IMR-90 (cell line): ENCODE measurements around the gene NGEF. TPM values are rescaled to one million over a fixed set of nuclear protein-coding genes. Genes with fewer than 3 reads are reported as not detected.
A peak's percentile ranks its signal among the peaks of the same experiment; 100 is the strongest.
"Not testable (repeated sequence)": the region's sequence is repeated elsewhere in the genome, so short reads cannot be mapped to it uniquely, and the experiment has no call there.

Experiments
- ATAC-seq: fragments of 200-7000 bp; cut with Tn5 transposase; 2 replicates; pipeline ENCODE4 v1.9.1; 2020; ENCODE audit warnings: low read depth, mild to moderate bottlenecking, moderate library complexity
- BruUV-seq: library from RNA; stranded (reverse); fragments of 400-500 nt; replicated peaks from 2 replicates; lab custom pipeline; 2021; lab: Mats Ljungman, UMichigan
- CTCF ChIA-PET: fragments of 300-600 bp; formaldehyde crosslinking; extraction: SDS; loops from one replicate; lab custom pipeline; 2021; ENCODE audit warnings: antibody characterized with exemption; lab: Yijun Ruan, JAX
- POLR2A ChIA-PET: fragments of 300-600 bp; sonication (Branson Sonifier 250); formaldehyde crosslinking; loops from one replicate; lab custom pipeline; 2022; ENCODE audit warnings: antibody characterized with exemption; ENCODE audit not compliant: unreplicated experiment; lab: Charles Lee
- DNase-seq: peaks from one replicate; pipeline ENCODE4 v3.0.0; 2013
- H2AFZ ChIP-seq: replicated peaks from 2 replicates; pipeline ENCODE3; 2013; ENCODE audit warnings: low read length, mild to moderate bottlenecking; ENCODE audit not compliant: poor library complexity
- H2AK5ac ChIP-seq: 2 replicates; pipeline ENCODE4 v1.6.1; 2013; ENCODE audit warnings: low read depth, low read length, inconsistent platforms
- H2AK9ac ChIP-seq: replicated peaks from 2 replicates; pipeline ENCODE3; 2013; ENCODE audit warnings: mild to moderate bottlenecking, low read depth, low read length, moderate library complexity; ENCODE audit not compliant: poor library complexity
- H2BK120ac ChIP-seq: 2 replicates; pipeline ENCODE4 v1.6.1; 2013; ENCODE audit warnings: low read depth, low read length, inconsistent platforms
- H2BK15ac ChIP-seq: 3 replicates; pipeline ENCODE4 v1.6.1; 2013; ENCODE audit warnings: low read depth, low read length, inconsistent platforms
- H2BK20ac ChIP-seq: 2 replicates; pipeline ENCODE4 v1.6.1; 2013; ENCODE audit warnings: low read depth, mild to moderate bottlenecking, inconsistent platforms, low read length, moderate library complexity
- H2BK5ac ChIP-seq: 2 replicates; pipeline ENCODE4 v1.6.1; 2013; ENCODE audit warnings: mild to moderate bottlenecking, low read depth, low read length, inconsistent platforms; ENCODE audit not compliant: poor library complexity, severe bottlenecking
- H3K14ac ChIP-seq: replicated peaks from 2 replicates; pipeline ENCODE4 v1.6.1; 2013; ENCODE audit warnings: low read depth, low read length, inconsistent platforms
- H3K18ac ChIP-seq: 2 replicates; pipeline ENCODE4 v1.6.1; 2013; ENCODE audit warnings: low read depth, low read length, control low read depth
- H3K23ac ChIP-seq: 2 replicates; pipeline ENCODE4 v1.6.1; 2013; ENCODE audit warnings: low read depth, low read length, inconsistent platforms
- H3K27ac ChIP-seq: 2 replicates; pipeline ENCODE4 v1.5.1; 2013; ENCODE audit warnings: mild to moderate bottlenecking, control low read depth, low read length; ENCODE audit not compliant: insufficient read depth
- H3K27me3 ChIP-seq: 2 replicates; pipeline ENCODE4 v1.6.1; 2013; ENCODE audit warnings: low read length; ENCODE audit not compliant: control insufficient read depth, insufficient read depth
- H3K36me3 ChIP-seq: 2 replicates; pipeline ENCODE4 v1.6.1; 2013; ENCODE audit warnings: low read length, mixed read lengths; ENCODE audit not compliant: control insufficient read depth, insufficient read depth
- H3K4ac ChIP-seq: 2 replicates; pipeline ENCODE4 v1.6.1; 2013; ENCODE audit warnings: low read depth, low read length, inconsistent platforms
- H3K4me1 ChIP-seq: 2 replicates; pipeline ENCODE4 v1.6.1; 2013; ENCODE audit warnings: low read length, mixed read lengths; ENCODE audit not compliant: control insufficient read depth, insufficient read depth
- H3K4me2 ChIP-seq: 2 replicates; pipeline ENCODE4 v1.6.1; 2013; ENCODE audit warnings: low read depth, mild to moderate bottlenecking, control low read depth, low read length, moderate library complexity
- H3K4me3 ChIP-seq: 2 replicates; pipeline ENCODE4 v1.5.1; 2013; ENCODE audit warnings: low read depth, mild to moderate bottlenecking, control low read depth, low read length, moderate library complexity; ENCODE audit not compliant: insufficient read depth
- H3K56ac ChIP-seq: 2 replicates; pipeline ENCODE4 v1.6.1; 2013; ENCODE audit warnings: low read length, inconsistent platforms; ENCODE audit not compliant: insufficient read depth; ENCODE audit errors: extremely low read depth
- H3K79me1 ChIP-seq, 2 experiments: 2 replicates each; pipeline ENCODE4 v1.6.1; 2013; ENCODE audit warnings: low read length in 2 of 2, inconsistent platforms in 1 of 2, low read depth in 1 of 2
- H3K9ac ChIP-seq: 2 replicates; pipeline ENCODE4 v1.6.1; 2013; ENCODE audit warnings: low read depth, low read length, control low read depth
- H3K9me1 ChIP-seq: 2 replicates; pipeline ENCODE4 v1.6.1; 2013; ENCODE audit warnings: low read length, inconsistent platforms; ENCODE audit not compliant: insufficient read depth
- H3K9me3 ChIP-seq: 2 replicates; pipeline ENCODE4 v1.6.1; 2013; ENCODE audit warnings: low read length; ENCODE audit not compliant: control insufficient read depth, insufficient read depth
- H4K20me1 ChIP-seq: 2 replicates; pipeline ENCODE4 v1.6.1; 2013; ENCODE audit warnings: low read length, inconsistent platforms; ENCODE audit not compliant: insufficient read depth
- H4K5ac ChIP-seq: 2 replicates; pipeline ENCODE4 v1.6.1; 2013; ENCODE audit warnings: mild to moderate bottlenecking, low read depth, low read length, control low read depth
- H4K8ac ChIP-seq, 2 experiments: 2 replicates each; pipeline ENCODE4 v1.6.1; 2013; ENCODE audit warnings: low read depth in 2 of 2, low read length in 2 of 2, control low read depth in 1 of 2, inconsistent platforms in 1 of 2
- H4K91ac ChIP-seq: 2 replicates; pipeline ENCODE4 v1.6.1; 2013; ENCODE audit warnings: low read depth, low read length, inconsistent platforms; ENCODE audit not compliant: insufficient read depth
- MAFK ChIP-seq: IDR thresholded peaks from 2 replicates; pipeline ENCODE4 v1.6.1; 2012; ENCODE audit warnings: low read depth, low read length, improper control_type of control experiment
- RCOR1 ChIP-seq: IDR thresholded peaks from 2 replicates; pipeline ENCODE4 v1.6.1; 2012; ENCODE audit warnings: mild to moderate bottlenecking, low read length, improper control_type of control experiment; ENCODE audit not compliant: insufficient replicate concordance
- WGBS, 2 experiments: methylation state at CpG; one replicate each; pipeline versions ENCODE4 v1.1.5 to v1.1.7; 2013; ENCODE audit warnings: missing lambda C conversion rate in 2 of 2; ENCODE audit not compliant: insufficient read length in 1 of 2; ENCODE audit errors: extremely low coverage in 2 of 2; 5-methylcytosine and 5-hydroxymethylcytosine counted together
- dilution Hi-C: fragments of 300-500 bp; cut with HindIII; formaldehyde crosslinking; loops from one replicate; pipeline ENCODE4 v1.14.3; 2018; ENCODE audit warnings: low sequenced_read_pairs; ENCODE audit not compliant: unreplicated experiment
- in situ Hi-C: fragments of 300-500 bp; cut with MboI; formaldehyde crosslinking; loops from 3 replicates; pipeline ENCODE4 v1.14.3; 2019; ENCODE audit warnings: low sequenced_read_pairs, inconsistent platforms, mixed read lengths
- intact Hi-C: fragments of 100-400 bp; cut with micrococcal nuclease; formaldehyde crosslinking; loops from 2 replicates; pipeline ENCODE4 v1.10.0; 2022
- polyA plus RNA-seq, 3 experiments: library from polyadenylated mRNA; depleted of rRNA; stranded (reverse); fragments of >200 nt; gene quantifications; 2 replicates each; pipeline ENCODE4 v1.2.3, GENCODE V29; 2012; ENCODE audit warnings: low replicate concordance in 1 of 3
- total RNA-seq: library from RNA; depleted of rRNA; stranded (reverse); fragments of >200 nt; gene quantifications from 2 replicates; pipeline ENCODE4 v1.2.3, GENCODE V29; 2012

Gene NGEF
- total and polyA plus RNA-seq, 2 of the 4 experiments (the other 2 are of a cell fraction), result 1.1 to 1.7 TPM

GRCh38 chr2:232908695-232909094 lies 104.4 kb downstream of the NGEF start:
- Histone ChIP-seq H3K9me1 (no peaks in the 10 kb centered on the region), H3K23ac (no peak overlapping the region), H2BK120ac (no peak overlapping the region), H3K4me2 (no peak overlapping the region), H2AFZ (no peak overlapping the region), H3K4ac (no peak overlapping the region), H3K27me3 (peaks cover 3% of the 10 kb centered on the region; the same call in 1 of the 2 replicates), H4K8ac (no peak overlapping the region), H2AK9ac (no peak overlapping the region), H2BK5ac (no peak overlapping the region), H3K9ac (no peak overlapping the region), H2BK15ac (no peak overlapping the region), H3K36me3 (no peaks in the 10 kb centered on the region), H3K14ac (no peak overlapping the region), H4K20me1 (no peaks in the 10 kb centered on the region), H3K9me3 (no peaks in the 10 kb centered on the region), H4K91ac (no peak overlapping the region), H3K27ac (no peak overlapping the region), H3K56ac (no peak overlapping the region), H4K5ac (no peak overlapping the region), H3K4me3 (no peak overlapping the region), H2BK20ac (no peak overlapping the region), H3K4me1 (no peaks in the 10 kb centered on the region), H2AK5ac (no peak overlapping the region), H3K18ac (no peak overlapping the region), H3K79me1 (no peaks in the 10 kb centered on the region)
- TF ChIP-seq RCOR1, result no peak
- TF ChIP-seq MAFK, result peak; percentile 33; the same call in 1 of the 2 replicates
- ChIA-PET POLR2A (no interaction called here), CTCF (no interaction called here)
- ATAC-seq (no peak), DNase-seq (no peak)
- dilution Hi-C loops (no loop called here), in situ Hi-C loops (no loop called here), intact Hi-C loops (no loop called here)
- no TSS peak for BruUV-seq
- 30% methylated on average over 2 of the region's 6 CpGs; no CpG with 5 or more reads in 1 of the 2 experiments for whole genome bisulfite sequencing, 2 experiments

DNA sequence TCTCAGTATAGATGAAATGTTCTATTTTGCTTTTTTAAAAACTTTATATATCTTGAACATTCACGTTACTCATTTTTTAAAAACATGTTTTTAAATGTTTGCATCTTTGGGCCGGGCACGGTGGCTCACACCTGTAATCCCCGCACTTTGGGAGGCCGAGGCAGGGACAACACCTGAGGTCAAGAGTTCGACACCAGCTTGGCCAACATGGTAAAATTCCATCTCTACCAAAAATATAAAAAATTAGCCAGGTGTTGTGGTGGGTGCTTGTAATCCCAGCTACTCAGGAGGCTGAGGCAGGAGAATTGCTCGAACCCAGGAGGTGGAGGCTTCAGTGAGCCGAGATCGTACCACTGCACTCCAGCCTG lies 105.4 kb downstream of the NGEF start:
- H3K23ac ChIP-seq, DNase-seq, H3K36me3 ChIP-seq, H3K18ac ChIP-seq, H3K4me1 ChIP-seq, H2BK120ac ChIP-seq, ATAC-seq, H4K91ac ChIP-seq, H3K14ac ChIP-seq, H2BK20ac ChIP-seq, H4K8ac ChIP-seq, H3K27me3 ChIP-seq, H3K4me3 ChIP-seq, H3K4ac ChIP-seq, H2BK5ac ChIP-seq, H3K9ac ChIP-seq, intact Hi-C loops, POLR2A ChIA-PET, H3K9me1 ChIP-seq, H2AFZ ChIP-seq, H2AK5ac ChIP-seq, H3K56ac ChIP-seq, H2BK15ac ChIP-seq, H3K79me1 ChIP-seq, H4K5ac ChIP-seq, CTCF ChIA-PET, dilution Hi-C loops, H4K20me1 ChIP-seq, BruUV-seq, in situ Hi-C loops, H3K9me3 ChIP-seq, H3K4me2 ChIP-seq, H3K27ac ChIP-seq, H2AK9ac ChIP-seq: not testable (repeated sequence)
- WGBS, 2 experiments, result no CpG with 5 or more reads among the region's 9 CpGs
